Cardiac fibroblast (primary cell): ENCODE results near the gene FADD.

Experiments
- DNase-seq, 2 donors: peaks; one replicate each; pipeline versions ENCODE4 v3.0.0 to v3.0.0-alpha.2; 2010; ENCODE audit warnings: low read depth in 2 of 2
- H3K4me3 ChIP-seq, 2 donors: replicated peaks in 1 of 2; 1 replicate in 1 of 2; 2 replicates in 1 of 2; pipeline ENCODE4 v1.5.1; 2011; ENCODE audit warnings: low read depth in 2 of 2, low read length in 2 of 2, mild to moderate bottlenecking in 2 of 2, moderate library complexity in 1 of 2
- TF ChIP-seq, protein P1 (sequence below): IDR thresholded peaks from one replicate; pipeline ENCODE4 v1.5.1; 2011; ENCODE audit warnings: low read depth, mild to moderate bottlenecking, low read length, inconsistent platforms

FADD gene, protein sequence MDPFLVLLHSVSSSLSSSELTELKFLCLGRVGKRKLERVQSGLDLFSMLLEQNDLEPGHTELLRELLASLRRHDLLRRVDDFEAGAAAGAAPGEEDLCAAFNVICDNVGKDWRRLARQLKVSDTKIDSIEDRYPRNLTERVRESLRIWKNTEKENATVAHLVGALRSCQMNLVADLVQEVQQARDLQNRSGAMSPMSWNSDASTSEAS

DNA sequence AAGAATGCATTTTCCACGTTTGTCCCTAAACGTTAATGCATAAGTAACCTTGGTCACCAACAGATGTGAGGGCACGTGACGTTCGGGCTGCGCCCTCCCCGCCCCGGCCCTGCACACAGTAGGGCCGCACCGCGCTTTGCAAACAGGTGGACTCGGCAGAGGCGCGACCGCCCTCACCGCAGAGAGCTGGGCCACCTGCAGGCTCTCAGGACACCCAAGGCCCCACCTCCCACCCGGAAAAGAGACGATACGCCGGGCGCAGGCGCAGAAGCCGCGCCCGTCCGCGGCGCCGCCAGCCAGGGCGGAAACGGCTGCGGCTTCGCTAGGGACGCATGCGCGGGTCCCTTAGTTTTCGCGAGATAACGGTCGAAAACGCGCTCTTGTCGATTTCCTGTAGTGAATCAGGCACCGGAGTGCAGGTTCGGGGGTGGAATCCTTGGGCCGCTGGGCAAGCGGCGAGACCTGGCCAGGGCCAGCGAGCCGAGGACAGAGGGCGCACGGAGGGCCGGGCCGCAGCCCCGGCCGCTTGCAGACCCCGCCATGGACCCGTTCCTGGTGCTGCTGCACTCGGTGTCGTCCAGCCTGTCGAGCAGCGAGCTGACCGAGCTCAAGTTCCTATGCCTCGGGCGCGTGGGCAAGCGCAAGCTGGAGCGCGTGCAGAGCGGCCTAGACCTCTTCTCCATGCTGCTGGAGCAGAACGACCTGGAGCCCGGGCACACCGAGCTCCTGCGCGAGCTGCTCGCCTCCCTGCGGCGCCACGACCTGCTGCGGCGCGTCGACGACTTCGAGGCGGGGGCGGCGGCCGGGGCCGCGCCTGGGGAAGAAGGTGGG is at the start of gene FADD:
Gene FADD (plus strand): TSS at position 377 of the 831 bp plus-strand sequence. CDS start 164 bp downstream, at position 541.
- TF ChIP-seq, protein P1, sequence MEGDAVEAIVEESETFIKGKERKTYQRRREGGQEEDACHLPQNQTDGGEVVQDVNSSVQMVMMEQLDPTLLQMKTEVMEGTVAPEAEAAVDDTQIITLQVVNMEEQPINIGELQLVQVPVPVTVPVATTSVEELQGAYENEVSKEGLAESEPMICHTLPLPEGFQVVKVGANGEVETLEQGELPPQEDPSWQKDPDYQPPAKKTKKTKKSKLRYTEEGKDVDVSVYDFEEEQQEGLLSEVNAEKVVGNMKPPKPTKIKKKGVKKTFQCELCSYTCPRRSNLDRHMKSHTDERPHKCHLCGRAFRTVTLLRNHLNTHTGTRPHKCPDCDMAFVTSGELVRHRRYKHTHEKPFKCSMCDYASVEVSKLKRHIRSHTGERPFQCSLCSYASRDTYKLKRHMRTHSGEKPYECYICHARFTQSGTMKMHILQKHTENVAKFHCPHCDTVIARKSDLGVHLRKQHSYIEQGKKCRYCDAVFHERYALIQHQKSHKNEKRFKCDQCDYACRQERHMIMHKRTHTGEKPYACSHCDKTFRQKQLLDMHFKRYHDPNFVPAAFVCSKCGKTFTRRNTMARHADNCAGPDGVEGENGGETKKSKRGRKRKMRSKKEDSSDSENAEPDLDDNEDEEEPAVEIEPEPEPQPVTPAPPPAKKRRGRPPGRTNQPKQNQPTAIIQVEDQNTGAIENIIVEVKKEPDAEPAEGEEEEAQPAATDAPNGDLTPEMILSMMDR = no peak
- peak within 1 kb of the TSS; percentile 96 to 99 for H3K4me3 ChIP-seq
- peak; percentile 93 to 95 for DNase-seq

DNA sequence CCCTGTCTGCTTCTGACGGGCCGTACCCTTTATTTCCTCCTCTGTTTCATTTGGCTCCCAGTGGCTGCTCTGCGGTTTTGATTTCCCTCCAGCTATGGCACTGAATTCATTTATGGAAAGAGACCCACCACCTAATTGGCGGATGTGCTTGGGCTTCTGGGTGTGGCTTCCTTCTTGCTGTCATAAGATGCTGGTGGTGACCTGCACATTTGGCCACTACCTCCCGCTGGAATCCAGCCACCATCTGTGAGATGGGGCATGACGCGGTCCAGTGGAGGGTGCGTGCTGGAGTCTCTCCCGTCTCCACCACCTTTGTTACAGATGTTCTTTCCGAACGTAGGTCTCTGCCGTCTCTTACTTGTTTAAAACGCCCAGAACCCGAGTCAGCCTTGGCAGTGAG is 47.7 kb upstream of the FADD start:
- DNase-seq = no peak
- TF ChIP-seq, protein P1 = no peak

DNA sequence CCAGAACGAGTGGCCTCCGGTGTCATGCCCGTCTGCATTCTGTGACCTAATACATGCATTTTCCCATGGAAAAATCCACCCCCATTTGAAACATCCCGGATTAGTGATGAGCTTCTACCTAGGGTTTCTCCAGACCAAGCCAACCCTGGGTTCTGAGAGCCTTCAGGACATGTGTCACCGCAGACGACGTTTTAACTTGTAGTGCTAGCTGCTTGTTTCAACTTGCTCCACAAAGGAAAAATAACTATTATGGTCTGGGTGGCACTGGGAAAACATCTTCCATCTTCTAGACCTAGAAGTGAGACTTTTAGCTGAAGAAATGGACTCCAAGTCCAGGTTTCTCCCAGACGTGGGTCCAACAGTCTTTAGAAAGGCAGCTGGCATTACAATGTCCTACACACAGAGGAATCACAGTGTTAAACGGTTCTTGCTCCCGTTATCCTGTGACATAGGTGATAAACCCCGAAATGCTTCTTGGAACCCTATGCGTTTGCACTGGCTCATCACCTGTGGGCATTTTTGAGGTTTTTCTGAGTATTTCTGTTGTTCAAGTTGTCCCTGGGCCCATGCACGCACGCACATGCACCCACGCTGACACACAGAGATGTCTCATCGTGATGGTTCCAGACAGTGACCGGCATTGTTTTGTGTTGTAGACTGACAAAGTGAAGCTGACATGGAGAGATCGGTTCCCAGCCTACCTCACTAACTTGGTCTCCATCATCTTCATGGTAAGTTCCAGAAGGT is 46.6 kb upstream of the FADD start:
- H3K4me3 ChIP-seq = no peak overlapping the region
- no peak for DNase-seq
- TF ChIP-seq, protein P1 = no peak

More for the DNA sequence above, 47.7 kb upstream of the FADD start:
- H3K4me3 ChIP-seq = no peak overlapping the region

GRCh38 chr11:70158201-70158600 is 44.9 kb upstream of the FADD start:
- TF ChIP-seq, protein P1 = peak; percentile 25
- DNase-seq = peak; percentile 9 to 16
- H3K4me3 ChIP-seq = no peak overlapping the region

- no peak overlapping the region for H3K4me3 ChIP-seq
- TF ChIP-seq, protein P1 = no peak
- no peak for DNase-seq
These were observed 44.2 kb upstream of the FADD start for GRCh38 chr11:70158757-70159389.
